Kidney epithelial cell (primary cell): ENCODE data around the gene BANF1. TPM values are rescaled to one million over a fixed set of nuclear protein-coding genes. Genes with fewer than 3 reads are reported as not detected.

ENCODE experiments used
- DNase-seq: peaks from one replicate; pipeline ENCODE4 v3.0.0-alpha.2; 2010; ENCODE audit warnings: low read depth
- H3K27me3 ChIP-seq: 2 replicates; pipeline ENCODE4 v1.6.0; 2011; ENCODE audit warnings: low read length; ENCODE audit not compliant: control insufficient read depth, insufficient read depth
- H3K36me3 ChIP-seq: 2 replicates; pipeline ENCODE4 v1.5.1; 2011; ENCODE audit warnings: low read length; ENCODE audit not compliant: control insufficient read depth, insufficient read depth
- H3K4me3 ChIP-seq: 2 replicates; pipeline ENCODE4 v1.5.1; 2011; ENCODE audit warnings: low read depth, mild to moderate bottlenecking, control low read depth, low read length
- total RNA-seq: library from RNA; depleted of rRNA; stranded (reverse); fragments of >200 nt; gene quantifications from 2 replicates; pipeline ENCODE4 v1.2.3, GENCODE V29; 2015
- TF ChIP-seq, protein P1 (sequence below): IDR thresholded peaks from 2 replicates; pipeline ENCODE4 v1.5.1; 2011; ENCODE audit warnings: mild to moderate bottlenecking, moderate library complexity, low read length, control low read depth, inconsistent platforms; ENCODE audit not compliant: insufficient read depth, poor library complexity, severe bottlenecking

BANF1 gene
- total RNA-seq, 1 donor from 2014 or later, result 73.8 TPM

DNA sequence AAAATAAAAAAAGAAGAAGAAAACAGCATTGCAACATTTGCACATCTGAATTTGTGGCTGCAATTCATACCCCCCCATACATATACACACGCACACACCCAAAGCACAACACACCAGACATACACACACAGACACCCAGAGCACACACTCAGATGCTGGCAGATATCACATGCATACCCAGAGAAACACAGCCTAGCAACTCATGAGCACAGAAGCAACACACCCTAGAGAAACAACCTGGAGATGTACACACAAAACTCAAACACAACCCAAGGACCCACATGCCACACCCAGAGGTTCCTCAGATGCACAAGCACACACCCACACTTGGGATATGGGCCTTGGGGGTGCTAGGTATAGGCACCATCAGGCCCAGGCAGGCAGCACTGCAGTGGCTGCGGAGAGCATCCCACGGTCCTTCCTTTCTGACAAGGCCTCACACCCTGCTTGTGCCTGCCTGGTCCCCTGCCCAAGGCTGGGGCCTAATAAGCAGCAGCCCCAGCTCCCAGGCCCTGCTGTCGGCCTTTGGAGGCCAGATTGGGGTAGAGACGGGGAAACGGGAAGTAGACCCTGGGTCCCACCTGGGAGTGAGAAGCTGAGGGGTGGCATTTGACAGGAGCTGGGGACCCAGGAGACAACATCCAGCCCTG lies 12.6 kb downstream of the BANF1 start:
- Histone ChIP-seq H3K36me3 (no peaks in the 10 kb centered on the region), H3K4me3 (no peak overlapping the region), H3K27me3 (peaks cover 2% of the 10 kb centered on the region)
- DNase-seq, result no peak
- TF ChIP-seq, protein P1, sequence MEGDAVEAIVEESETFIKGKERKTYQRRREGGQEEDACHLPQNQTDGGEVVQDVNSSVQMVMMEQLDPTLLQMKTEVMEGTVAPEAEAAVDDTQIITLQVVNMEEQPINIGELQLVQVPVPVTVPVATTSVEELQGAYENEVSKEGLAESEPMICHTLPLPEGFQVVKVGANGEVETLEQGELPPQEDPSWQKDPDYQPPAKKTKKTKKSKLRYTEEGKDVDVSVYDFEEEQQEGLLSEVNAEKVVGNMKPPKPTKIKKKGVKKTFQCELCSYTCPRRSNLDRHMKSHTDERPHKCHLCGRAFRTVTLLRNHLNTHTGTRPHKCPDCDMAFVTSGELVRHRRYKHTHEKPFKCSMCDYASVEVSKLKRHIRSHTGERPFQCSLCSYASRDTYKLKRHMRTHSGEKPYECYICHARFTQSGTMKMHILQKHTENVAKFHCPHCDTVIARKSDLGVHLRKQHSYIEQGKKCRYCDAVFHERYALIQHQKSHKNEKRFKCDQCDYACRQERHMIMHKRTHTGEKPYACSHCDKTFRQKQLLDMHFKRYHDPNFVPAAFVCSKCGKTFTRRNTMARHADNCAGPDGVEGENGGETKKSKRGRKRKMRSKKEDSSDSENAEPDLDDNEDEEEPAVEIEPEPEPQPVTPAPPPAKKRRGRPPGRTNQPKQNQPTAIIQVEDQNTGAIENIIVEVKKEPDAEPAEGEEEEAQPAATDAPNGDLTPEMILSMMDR, result no peak

DNA sequence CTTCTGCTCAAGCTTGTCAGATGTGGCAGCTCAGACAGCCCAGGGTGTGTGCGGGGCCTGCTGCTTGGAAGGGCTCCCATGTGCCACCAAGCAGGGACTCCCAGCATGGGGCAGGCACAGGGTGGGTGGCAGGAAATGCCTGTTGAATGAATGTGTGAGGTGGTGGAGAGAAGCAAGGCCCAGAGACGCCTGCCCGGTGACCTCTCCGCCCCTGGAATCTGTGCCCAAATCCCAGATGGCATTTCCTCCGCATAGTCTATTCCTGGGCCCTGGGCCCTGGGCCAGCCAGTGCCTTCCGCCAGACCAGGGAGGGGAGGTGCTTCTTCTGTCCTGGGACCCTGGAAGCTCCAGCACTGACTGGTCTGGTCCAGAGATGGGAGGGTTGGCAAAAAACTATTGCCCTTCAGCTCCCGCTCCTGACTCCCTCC lies 13.2 kb downstream of the BANF1 start:
- TF ChIP-seq, protein P1, result no peak
- DNase-seq, result no peak
- no peak overlapping the region for H3K4me3 ChIP-seq
- no peaks in the 10 kb centered on the region for H3K36me3 ChIP-seq
- H3K27me3 ChIP-seq, result peaks cover 2% of the 10 kb centered on the region

DNA sequence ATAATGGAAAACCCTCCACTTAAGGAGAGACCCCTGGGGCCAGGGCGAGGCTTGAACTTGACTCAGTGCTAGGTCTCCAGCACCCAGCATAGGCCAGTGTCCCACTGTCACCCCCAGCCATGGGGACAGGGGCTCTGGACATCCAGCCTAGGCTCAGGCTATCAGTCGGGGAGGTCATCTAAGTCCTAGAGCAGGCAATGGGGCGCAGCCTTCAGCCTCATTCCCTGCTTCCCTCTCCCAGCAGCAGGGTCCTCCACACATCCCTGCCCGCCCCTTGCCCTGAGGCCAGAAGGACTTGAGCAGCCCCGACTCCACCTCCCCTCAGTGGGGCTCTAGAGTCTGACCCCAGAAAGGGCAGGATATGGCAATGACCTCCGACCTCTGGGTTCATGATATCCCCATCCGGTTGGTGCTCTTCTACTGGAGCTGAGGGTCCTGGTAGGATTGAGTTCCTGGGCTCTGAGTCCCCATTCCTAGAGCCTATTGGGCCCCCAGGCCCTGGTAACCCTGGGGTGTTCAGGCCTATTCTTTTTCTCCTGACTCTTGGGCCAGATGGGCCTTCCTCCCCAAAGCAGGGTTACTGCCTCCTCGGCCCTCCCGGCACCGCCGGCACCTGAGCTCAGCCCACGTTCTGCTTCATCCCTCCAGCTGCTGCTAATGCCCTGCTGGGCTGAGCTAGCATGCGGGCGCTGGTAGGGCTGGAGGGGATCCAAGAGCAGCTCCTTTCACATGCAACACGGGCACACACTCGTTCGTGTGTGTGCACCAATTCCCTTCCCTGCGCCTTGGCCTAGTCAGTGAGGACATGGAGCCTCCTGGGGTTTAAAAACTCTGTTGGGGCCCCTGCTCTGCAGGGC lies 13.9 kb downstream of the BANF1 start:
- no peaks in the 10 kb centered on the region for H3K36me3 ChIP-seq
- no peak overlapping the region for H3K4me3 ChIP-seq
- H3K27me3 ChIP-seq, result peaks cover 2% of the 10 kb centered on the region
- TF ChIP-seq, protein P1, result no peak
- DNase-seq, result no peak

DNA sequence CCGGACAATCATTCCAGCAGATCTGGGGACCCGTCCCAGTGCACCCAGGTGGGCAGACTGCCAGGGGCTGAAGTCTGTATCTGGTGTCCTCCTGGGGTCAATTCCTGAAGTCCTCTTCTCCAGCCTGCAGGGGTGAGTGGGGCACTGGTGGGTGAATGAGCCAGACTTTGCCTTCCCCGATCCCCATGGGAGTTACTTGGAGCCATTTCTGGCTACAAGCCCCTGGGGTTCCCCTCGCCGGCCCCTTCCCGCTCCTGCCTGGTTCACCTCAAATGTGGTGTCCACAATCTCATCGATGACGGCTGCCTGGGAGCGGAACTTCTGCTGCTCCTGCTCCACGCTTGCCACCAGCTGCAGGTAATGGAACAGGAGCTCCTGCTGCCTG lies 14.5 kb downstream of the BANF1 start:
- peaks cover 2% of the 10 kb centered on the region for H3K27me3 ChIP-seq
- TF ChIP-seq, protein P1, result no peak

DNA sequence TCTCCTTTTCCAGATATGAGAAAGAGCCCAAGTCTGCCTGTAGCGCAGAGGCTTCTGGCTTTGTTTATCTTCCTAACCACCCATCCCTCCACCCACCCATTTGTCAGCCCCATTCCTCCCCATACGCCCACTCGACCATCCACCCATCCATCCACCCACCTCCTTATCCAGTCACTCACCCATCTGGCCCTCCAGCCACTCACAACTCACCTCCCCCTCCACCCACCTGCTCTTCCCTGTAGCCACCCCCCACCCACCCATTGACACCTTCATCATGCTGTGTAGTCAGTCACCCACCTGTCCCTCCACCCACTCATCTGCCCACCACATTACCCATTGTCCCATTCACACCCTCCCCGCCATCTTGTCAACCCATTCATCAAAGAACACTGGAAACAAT lies 15.0 kb downstream of the BANF1 start:
- Histone ChIP-seq H3K4me3 (no peak overlapping the region), H3K27me3 (no peaks in the 10 kb centered on the region), H3K36me3 (no peaks in the 10 kb centered on the region)
- TF ChIP-seq, protein P1, result no peak
- no peak for DNase-seq

More for the DNA sequence above, 14.5 kb downstream of the BANF1 start:
- Histone ChIP-seq H3K36me3 (no peaks in the 10 kb centered on the region), H3K4me3 (no peak overlapping the region)
- DNase-seq, result no peak

DNA sequence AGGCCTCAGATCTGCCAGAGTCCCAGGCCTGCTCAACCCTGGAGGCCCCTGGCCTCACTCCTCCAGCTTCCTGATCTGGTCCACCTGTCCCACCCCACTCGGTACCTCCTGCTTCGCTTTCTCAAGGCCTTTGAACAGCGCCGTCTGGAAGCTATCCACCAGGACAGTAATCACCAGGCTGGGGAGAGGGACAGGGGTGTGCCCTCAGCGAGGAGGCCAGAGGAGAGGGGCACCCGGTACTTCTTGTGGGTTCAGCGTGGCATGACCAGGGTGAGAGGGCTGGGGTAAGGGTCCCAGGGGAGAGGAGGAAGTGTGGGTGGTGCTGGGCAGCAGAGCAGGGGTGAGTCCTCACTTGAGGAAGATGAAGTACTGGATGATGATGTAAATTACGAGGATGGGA lies 17.9 kb downstream of the BANF1 start:
- H3K4me3 ChIP-seq, result no peak overlapping the region
- no peak for DNase-seq
- peaks cover 4% of the 10 kb centered on the region for H3K27me3 ChIP-seq
- TF ChIP-seq, protein P1, result no peak
- no peaks in the 10 kb centered on the region for H3K36me3 ChIP-seq
